ENCODE data around the gene RWDD3.

Gene RWDD3

DNA sequence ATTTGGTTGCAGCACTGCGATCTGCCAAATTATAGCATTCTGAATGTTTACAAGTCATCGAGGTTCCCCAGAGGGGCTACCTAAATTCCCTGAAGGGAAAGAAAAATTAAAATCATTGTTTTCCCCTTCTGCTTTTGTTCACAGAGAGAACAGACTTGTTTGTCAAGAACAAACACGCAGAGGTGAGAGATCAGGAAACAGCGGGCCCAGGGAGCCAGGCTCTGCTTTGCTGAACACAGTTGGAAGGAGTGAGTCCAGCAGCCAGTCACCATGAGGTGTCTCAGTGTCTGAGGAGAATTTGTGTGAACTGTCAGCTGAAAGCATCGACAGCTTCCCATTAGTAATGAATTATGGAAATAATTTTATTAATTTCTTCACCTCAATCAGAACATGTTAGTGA, 52.5 kb downstream of the RWDD3 start:
- peak; percentile 94 for DNase-seq

- peak; percentile 86 for DNase-seq
These were observed 53.1 kb downstream of the RWDD3 start for GRCh38 chr1:95287081-95287480.

DNA sequence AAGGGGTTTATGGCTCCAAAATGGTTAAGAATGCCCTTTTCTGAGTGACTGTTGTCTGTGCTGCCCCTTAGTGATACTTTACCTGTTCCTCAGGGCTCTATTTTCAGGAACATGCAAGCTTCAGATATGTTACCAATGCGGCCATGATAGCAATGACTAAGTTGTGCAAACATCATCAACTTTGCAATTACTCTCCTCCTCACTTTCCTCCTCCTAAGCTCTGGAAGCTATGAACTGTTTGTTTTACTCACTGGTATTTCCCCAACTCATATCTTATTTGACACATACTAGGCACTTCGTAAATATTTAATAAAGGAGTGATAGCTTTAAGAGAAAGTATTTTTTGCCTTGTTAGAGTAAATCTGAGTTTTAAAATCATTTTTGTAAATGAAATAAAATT, 53.8 kb downstream of the RWDD3 start:
- peak; percentile 86 for DNase-seq
